Inflammatory macrophage treated with lipopolysaccharide for 1 hour (primary cell): Measurements from ENCODE around the gene PLXDC2.
"Not testable (repeated sequence)": the region's sequence is repeated elsewhere in the genome, so short reads cannot be mapped to it uniquely, and the experiment has no call there.

ENCODE experiments used
- DNase-seq, 2 donors: peaks; one replicate each; pipeline ENCODE4 v3.0.0-alpha.2; 2020 to 2022

Gene PLXDC2

DNA sequence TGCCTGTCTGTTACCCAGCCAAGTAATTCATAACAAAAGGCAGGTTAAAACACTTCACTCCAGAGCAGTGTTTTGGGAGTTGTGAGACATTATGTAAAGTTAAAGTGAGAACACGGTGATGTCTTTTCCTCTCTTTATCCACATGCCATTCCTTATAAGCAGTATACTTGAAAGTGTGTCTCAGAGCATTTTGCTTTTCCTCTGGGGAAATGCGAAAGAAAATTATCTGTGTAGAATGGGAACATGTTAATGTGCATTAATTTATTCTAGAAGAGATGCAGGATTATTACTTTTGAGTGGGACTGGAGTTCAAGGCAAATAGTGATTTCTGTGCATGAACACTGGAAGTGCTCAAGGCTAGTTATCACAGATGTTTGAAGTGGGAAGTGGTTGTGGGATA is 170.4 kb downstream of the PLXDC2 start:
- DNase-seq = no peak

DNA sequence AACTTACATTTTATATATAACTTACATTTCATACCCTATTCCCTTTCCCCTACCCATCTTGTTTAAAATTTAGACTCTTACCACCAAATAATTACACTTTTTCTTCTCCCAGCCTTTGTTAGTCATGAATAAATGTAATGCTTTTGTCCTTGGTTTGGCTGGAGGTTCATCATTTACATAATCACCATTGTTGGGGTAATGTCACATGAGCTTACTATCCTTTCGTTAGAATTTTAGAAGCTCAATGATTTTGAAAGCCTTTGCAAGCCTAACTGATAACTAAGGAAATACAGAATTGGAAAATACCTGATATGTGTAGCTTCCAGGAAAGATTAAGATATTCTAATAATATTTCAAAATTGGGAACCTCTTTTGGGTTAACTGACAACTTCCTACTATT is 171.7 kb downstream of the PLXDC2 start:
- no peak for DNase-seq

DNA sequence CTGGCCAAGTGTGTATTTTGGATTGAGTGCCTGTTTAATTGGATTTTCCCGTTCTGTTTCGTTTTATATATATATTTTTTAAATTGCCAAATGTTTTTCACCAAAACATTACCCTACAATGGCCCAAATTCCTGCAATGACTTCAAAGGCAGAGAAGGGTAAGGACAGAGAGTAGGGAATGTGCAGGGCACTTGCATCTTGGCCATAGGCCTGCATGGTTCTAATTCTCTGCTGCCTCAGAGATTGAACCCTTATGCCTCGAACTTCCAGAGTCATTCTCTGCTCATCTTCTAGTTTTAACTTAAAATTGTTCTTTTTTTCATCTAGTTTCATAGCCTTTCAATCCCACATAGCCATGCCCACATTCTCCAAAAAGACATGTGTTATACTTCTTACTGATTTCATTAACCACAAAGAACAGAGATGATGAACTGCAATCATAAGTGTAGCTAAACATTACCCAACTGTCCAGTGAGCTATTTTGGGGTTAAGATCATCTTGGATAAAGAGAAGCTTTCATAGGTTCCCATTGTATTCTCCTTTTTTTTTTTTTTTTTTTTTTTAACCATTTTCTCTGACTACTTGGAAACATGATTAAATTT is 177.6 kb downstream of the PLXDC2 start:
- peak in 1 of 2 donors; percentile 60 for DNase-seq

DNA sequence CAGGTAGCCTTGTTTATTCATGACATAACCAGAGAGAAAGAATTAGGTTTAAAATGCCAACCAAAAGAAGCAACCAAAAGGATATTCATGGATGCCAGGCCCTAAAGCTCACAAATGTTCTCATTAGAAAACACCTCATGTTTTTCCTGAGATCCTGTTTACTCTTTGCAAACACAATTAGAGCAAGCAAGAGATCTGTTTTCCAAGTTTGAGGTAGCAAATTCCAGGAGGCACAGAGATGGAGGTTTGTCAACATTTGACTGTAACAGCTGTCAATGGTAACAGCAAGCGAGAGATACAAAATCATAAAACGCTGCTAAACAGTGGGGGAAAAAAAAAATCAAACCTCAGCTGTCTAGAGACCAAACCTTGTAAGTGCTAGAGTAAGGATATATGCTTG is 182.2 kb downstream of the PLXDC2 start:
- DNase-seq = no peak

DNA sequence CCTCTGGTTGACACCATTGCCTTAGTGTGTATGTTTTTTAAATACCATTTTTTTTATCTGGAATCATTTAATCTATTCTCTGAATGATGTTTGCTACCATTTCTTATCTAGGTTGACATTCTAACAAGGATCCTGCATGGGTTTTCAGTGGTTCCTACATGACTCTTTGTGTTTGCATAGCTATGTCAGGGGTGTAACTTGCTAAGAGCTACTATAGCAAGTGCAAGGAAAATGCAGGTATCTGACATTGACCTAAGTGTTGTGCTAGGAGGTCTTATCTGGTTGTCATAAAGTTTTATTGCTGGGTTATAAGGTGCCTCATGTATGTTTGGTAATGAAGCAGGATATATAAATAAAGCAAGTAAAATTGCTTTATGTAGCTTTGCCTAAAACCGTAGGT is 183.2 kb downstream of the PLXDC2 start:
- DNase-seq = no peak

DNA sequence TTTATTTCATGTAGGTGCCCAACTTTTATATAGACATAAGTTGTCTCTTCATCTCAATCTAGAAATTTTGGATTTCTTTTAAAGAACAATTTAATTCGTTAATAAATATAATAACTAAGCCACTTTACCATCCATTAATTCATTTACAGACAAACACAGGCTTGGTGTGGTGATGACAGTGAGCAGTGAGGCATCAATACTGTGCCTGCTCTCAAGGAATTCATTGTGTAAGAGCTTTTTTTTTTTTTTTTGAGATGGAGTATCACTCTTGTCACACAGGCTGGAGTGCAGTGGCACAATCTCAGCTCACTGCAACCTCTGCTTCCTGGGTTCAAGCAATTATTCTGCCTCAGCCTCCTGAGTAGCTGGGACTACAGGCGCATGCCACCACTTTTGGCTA is 185.8 kb downstream of the PLXDC2 start:
- not testable (repeated sequence) for DNase-seq

DNA sequence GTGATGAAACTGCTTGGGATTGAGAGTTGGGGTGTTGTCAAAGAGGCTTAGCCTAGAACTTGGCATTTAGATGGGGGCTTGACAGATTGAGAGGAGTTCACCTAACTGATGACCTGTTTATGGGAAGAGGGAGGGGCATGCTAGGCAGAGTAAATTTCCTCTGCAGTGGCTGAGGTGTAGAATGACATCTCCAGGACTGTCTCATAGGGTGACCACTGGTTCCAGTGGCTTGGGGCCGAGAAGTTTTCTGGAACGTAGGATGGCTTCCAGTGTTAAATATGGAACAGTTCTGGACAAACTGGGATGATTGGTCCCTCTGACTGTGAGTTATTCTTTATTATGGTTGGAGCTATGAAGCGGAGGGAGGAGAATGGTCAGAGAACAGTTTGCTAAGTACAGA is 186.4 kb downstream of the PLXDC2 start:
- no peak for DNase-seq

DNA sequence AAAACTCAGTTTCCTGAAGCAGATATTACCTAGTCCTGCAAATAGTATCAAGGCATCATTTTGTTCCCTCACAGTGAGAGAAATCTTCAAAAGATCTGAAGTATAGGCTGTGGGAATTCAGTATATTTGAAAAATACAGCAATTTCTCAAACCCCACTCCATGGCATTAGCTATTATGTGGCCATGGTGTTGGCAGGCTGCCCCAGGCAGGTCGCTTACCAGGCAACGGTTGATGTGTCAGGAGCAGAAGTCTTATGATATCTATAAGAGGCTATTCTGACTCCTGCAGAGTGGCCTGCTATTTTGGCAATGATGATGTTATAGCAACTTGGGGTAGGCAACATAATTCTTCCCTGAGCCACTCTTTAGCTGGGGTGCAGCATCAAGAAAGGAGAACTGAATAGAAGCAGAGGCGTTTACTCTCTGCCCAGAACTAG is 187.9 kb downstream of the PLXDC2 start:
- peak; percentile 65 to 84 for DNase-seq

DNA sequence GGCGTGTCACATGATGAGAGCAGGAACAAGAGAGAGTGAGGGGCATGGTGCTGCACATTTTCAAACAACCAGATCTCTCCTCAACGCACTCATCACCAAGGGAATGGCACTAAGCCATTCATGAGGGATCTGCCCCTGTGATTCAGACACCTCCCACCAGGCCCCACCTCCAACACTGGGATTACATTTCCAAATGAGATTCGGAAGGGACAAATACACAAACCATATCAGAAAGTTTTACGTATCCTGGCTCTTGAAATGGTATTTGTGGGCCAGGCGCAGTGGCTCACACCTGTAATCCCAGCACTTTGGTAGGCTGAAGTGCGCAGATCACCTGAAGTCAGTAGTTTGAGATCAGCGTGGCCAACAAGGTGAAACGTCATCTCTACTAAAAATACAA is 189.4 kb downstream of the PLXDC2 start:
- DNase-seq = no peak

DNA sequence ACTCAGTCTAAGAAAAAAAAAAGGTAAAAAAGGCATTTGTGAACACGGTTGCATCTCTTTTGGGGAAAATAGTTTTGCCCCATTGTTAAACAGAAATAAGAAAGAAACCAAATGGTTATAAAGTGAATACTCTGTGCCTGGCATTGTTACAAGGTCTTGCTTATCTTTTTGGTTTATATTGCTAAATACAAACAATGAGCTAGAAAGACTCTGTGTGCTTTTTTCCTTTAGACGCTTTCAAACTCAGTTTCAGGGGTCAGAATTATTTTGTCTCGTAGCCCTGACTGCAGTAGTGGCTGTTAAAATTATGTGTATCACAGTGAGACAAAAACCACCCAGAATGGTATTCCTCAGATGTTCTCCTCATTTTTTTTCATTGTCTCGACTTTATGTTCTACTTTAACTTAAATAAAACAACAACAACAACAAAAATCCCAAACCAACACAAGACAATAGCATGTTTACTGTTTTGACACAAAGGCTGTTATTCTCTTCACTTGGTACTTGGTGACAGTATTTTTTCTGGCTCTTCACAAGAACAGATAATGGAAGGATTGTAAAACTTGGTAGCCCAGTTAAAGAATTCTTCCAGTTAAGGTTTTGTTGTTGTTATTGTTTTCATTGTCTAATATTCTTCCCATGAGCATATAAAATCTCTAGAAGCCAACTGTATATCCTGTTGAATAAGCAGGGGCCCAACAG is 190.1 kb downstream of the PLXDC2 start:
- no peak for DNase-seq

DNA sequence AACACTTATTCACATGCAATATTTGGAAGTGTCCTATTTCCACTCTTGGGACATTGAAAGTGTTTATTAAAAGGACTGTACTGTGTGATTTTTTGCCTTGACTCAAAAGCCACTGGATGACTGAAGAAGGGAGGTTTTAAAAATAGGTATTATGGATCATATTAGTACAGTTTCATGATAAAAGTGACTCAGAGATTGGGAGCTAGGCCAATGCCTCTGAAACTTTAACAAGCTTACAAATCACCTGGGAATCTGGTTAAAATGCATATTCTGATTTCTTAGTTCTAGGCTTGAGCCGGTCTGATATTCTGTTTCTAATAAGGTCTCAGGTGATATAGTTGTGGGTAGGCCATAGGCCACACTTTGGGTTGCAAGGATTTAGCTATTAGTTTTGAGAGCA is 191.2 kb downstream of the PLXDC2 start:
- no peak for DNase-seq

DNA sequence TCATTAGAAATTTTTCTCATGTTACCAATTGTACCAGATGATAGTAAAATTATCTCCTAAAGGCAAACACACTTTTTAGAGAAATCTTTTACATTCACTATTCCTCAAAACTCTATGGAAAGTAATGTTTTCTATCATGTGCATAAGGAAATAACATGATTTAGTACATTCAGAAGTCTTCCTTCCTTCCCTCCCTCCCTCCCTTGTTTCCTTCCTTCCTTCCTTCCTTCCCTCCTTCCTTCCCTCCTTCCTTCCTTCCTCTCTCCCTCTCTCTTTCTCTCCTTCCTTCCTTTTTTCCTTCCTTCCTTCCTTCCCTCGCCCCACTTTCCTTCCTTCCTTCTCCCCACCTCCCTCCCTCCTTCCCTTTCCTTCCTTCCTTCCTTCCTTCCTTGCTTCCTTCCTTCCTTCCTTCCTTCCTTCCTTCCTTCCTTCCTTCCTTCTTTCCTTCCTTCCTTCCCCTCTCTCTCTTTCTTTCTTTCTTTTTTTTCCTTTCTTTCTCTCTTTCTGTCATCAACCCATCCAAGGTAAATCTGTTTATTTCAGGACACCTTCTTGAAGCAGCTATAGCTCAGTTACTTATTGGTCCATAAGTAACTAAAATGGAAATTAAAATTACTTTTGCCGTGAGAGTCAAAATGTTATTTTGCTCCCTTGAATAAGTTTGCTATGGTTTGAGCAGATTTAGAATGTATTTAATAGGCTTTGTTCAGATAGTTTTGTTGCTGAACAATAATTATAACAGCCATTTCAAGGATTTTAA is 197.9 kb downstream of the PLXDC2 start:
- no peak for DNase-seq

DNA sequence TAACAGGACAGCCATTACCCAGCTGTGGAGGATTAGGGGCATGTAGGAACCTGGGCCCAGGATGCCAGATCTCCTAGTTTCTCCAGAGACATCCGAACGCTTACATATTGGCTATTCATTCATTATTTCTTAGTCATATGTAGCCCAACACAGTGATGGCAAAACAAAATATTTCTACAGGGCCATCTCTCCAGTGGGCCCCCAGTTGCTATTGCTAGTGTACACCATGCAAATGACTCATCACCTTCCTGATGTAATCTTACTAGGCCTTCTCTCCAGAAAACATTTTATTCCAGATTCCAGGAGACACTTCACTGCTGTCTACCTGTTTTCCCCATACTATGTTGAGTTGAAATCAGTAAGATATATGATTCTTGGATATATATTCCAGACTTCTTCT is 201.7 kb downstream of the PLXDC2 start:
- DNase-seq = peak; percentile 14 to 47

DNA sequence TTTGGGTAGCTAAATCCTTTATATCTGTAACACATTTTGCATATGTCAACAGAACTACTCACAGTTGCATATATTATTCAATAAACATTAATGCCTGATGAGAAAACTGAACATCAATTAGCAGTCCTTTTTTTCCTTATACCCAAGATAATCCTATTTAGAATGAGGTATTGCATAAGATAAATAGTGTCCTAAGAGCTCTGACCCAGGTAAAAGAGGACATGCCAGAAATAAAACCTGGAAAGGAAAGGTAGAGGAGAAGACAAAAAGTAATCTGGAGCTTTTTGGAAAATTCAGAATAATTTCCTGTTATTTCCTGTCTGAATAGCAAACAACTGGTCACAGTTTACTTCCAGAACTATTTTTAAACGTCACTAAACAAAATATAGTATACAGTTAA is 204.4 kb downstream of the PLXDC2 start:
- no peak for DNase-seq

DNA sequence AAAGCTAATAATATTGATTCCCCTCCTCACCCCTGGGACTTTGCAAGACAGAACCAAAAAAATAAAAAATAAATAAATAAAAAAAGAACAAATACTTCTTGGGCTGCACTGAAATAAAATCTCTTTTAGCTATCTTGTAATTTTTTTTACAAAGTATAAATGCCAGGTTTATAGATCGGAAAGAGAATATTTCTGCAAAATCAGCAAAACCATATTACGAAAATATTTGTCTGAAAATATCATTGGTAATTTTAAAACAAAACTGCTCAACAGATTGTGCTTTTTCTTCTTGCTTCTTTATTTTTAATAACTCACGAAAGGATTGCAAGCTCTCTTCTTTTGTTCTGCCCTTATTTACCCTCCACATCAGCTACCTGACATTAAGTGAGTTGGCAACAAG is 213.3 kb downstream of the PLXDC2 start:
- no peak for DNase-seq

DNA sequence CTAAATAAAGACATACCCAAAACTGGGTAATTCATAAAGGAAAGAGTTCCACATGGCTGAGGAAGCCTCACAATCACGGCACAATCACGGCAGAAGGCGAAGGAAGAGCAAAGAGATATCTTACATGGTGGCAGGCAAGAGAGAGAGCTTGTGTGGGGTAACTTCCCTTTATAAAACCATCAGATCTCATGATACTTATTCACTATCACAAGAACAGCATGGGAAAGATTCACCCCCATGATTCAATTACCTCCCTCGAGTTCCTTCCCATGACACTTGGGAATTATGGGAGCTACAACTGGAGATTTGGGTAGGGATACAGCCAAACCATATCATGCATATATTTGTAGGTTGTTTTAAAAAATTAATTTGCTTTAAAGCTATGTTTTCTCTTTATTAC is 217.2 kb downstream of the PLXDC2 start:
- DNase-seq = peak; percentile 9 to 49

DNA sequence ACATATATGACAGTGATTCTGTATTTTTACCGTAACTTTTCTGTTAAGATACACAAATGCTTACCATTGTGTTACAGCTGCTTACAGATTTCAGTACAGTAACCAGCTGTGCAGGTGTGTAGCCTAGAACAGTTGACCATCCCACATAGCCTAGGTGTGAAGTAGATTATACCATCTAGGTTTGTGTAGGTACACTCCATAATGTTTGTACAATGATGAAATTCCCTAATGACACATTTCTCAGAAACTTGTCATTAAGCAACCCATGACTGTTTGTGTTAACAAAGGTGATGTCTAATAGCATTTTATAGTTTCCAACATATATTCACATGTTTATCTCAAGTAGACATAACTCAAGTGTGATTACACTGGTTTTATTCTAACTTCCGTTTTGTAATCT is 218.5 kb downstream of the PLXDC2 start:
- DNase-seq = no peak

DNA sequence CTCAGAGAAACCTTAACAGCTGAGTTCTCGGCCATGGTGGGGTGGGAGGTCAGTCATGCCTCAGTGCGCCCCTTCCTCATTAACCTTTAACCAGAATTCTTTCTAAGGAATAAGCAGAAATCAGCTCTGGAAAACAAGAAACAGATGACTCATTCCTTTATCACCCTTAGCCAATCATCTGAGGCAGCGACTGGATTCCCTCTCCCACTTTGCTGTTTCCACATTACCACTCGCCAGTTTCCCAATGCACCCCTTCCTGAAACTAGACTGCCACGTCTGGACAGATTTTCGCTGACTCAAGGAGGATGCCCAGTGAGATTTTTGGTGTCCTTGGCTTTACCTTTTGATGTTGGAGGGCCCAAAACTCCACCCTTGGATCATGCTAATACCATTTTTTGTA is 223.8 kb downstream of the PLXDC2 start:
- peak; percentile 61 to 67 for DNase-seq

DNA sequence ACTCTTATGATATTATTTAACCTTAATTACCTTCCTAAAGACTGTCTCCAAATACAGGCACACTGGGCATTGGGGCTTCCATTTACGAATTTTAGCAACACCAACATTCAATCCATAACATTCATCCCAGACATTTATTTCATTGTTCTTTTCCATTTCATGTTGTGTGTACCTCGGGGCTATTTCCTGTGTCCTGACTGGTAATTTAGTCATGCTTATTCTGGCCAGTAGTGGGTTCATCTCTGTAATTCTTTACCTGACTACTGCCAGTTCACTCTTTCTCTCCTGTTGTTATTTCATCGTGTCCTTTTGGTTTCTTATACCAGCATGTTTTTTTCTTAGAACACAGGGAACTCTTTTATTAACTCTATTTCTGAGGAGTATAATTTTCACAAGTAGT is 225.7 kb downstream of the PLXDC2 start:
- DNase-seq = no peak

DNA sequence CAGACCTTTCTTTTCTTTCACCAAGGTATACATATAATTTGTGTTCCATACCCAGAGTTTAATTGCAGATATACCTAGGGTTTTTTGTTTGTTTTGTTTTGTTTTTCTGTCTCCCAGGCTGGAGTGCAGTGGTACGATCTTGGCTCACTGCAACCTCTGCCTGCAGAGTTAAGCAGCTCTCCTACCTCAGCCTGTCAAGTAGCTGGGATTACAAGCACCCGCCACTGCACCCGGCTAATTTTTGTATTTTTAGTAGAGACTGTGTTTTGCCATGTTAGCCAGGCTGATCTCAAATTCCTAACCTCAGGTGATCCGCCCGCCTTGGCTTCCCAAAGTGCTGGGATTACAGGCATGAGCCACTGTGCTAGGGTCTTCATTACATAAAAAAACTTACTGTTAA is 228.9 kb downstream of the PLXDC2 start:
- DNase-seq = not testable (repeated sequence)

DNA sequence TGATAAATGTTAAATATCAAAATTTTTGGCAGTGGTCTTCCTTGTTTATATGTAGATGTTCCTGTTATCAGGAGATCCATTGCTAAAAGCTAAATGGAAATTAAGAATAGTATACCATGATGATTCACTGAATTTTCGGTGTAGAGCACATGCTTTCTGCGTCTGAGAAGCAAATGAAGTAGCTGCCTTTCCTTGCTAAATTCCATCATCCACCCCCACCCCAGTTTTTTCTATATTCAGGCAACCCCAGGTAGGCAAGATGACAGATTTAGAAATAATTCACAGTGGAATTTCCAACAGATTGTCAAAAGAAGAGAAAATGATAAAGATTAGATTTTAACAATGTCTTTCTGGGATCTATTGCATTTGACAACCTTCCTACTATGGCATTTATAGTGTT is 231.9 kb downstream of the PLXDC2 start:
- DNase-seq = no peak

DNA sequence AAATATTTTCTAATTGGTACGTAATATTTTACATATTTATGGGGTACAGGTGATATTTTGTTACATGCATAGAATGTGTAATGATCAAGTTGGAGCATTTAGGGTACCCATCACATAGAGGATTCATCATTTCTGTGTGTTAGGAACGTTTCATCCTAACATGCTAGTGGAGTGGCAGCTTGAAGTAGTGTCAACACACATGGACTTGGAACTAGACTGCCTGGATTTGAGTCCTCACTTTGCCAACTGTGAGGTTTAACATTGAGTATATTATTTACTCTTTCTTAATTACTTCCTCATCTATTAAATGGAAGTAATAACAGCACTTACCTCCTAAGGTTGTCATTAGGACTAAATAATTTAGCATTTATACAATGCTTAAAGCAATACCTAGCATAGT is 241.9 kb downstream of the PLXDC2 start:
- no peak for DNase-seq

DNA sequence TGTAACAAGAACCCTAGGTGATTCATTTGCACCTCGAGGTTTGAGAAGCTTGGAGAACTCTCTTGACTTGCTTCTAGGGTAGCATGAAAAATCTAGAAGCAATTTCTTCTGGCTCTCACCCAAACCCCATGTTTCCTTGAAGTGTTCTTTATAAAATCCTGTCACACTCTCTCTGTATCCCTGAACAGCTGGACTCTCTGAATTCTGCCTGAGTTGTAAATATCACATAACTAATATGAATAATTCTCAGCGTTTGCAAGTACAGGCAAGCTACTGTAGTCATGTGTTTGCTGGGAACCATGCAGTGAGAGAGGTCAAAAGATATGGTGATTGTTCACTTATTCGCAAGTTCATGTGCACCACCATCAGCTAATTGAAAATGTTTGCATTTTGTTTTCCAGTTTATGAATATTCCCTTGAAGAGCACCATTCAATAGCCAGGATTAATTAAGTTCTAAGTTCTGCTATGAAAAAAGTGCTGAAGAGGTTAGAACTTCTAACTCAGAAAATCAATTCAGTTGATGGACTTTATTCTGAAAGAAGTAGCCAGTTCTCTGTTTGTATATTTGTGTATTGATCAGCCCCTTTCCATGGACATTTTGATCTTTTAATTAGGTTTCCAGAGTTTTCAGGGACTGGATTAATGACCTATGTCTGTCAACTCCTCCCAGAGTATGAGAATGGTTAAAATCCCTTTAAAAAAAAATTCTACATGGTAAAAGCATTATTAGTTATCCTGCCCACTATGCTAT is 243.0 kb downstream of the PLXDC2 start:
- DNase-seq = no peak
